Dendritic cell treated with granulocyte-macrophage colony-stimulating factor and Interleukin-4, amounts not matched to agents 40 ng/mL and 50 ng/mL, for 4 days (primary cell): ENCODE measurements around the gene ZNF485.
A peak's percentile ranks its signal among the peaks of the same experiment; 100 is the strongest.
"Not testable (repeated sequence)": the region's sequence is repeated elsewhere in the genome, so short reads cannot be mapped to it uniquely, and the experiment has no call there.

Source experiments
- H3K27ac Mint-ChIP-seq: one replicate; pipeline ENCODE4 v1.8.0; 2022; ENCODE audit warnings: mild to moderate bottlenecking, mixed read lengths
- H3K27me3 Mint-ChIP-seq: one replicate; pipeline ENCODE4 v1.8.0; 2022; ENCODE audit warnings: mild to moderate bottlenecking, mixed read lengths
- H3K36me3 Mint-ChIP-seq: one replicate; pipeline ENCODE4 v1.8.0; 2022; ENCODE audit warnings: low read depth, mixed read lengths
- H3K4me1 Mint-ChIP-seq: one replicate; pipeline ENCODE4 v1.8.0; 2022; ENCODE audit warnings: low read depth, mixed read lengths
- H3K4me3 Mint-ChIP-seq: one replicate; pipeline ENCODE4 v1.8.0; 2022; ENCODE audit warnings: mild to moderate bottlenecking, moderate library complexity, mixed read lengths
- H3K9me3 Mint-ChIP-seq: one replicate; pipeline ENCODE4 v1.8.0; 2022; ENCODE audit warnings: mixed read lengths
- intact Hi-C: fragments of 100-400 bp; cut with micrococcal nuclease; formaldehyde crosslinking; loops from one replicate; pipeline ENCODE4 v1.15.0; 2022

The ZNF485 gene

DNA sequence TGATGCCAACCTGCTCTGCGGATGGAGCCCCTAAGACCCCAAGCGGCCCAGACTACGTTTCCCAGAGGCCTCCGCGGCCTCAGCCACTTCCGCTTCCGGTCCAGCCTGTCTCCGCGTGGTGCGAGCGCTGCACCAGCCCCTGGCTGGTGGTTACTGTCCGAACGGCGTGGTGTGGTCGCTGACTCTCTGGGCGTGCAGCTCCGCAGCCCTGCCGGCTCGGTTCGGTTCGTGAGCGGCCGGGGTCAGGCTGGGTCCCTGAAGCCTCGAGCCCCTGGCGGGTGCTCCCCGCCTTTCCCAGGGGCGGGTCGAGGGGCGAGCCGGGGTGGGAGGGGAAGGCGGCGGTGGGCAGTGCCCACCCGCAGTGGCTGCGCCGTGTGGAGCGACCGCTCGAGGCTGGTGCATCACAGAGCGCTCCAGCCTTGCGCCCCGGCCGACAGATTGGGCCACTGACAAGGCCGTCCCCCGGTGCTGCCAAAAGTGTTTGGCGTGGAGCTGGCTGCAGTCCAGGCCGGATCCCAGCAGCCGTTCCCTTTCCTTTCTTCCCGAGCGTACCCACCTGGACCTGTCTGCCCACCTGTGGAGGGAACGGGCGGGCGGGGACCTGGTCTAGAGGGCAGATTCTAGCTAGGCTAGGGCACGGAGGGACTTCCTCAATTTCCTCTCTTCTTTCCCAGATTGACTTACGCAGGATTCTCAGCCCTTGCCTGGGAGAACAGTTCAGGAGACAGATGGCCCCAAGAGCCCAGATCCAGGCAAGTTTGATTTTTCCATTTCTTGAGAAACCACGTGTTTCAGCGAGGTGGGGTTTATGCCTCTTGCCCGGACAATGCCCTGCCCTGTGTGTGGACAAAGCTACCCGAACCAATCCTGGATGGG lies at the start of gene ZNF485:
ZNF485 (plus strand) TSS at position 116 of the 876 bp plus-strand sequence; CDS start at position 729, 613 bp downstream.
- peak within 1 kb of the TSS; percentile 76 for H3K4me3 Mint-ChIP-seq
- peaks cover 23% of the 10 kb centered on the region for H3K4me1 Mint-ChIP-seq
- peaks cover 33% of the 10 kb centered on the region for H3K36me3 Mint-ChIP-seq
- intact Hi-C loops: loop anchor here (2.0 kb wide), 1 partner anchor 42 kb away; the partner anchor contains the start of gene ZNF32
- peaks cover 3% of the 10 kb centered on the region for H3K27me3 Mint-ChIP-seq
- H3K27ac Mint-ChIP-seq: peak within 1 kb of the TSS; percentile 75
- H3K9me3 Mint-ChIP-seq: peaks cover 8% of the 10 kb centered on the region

DNA sequence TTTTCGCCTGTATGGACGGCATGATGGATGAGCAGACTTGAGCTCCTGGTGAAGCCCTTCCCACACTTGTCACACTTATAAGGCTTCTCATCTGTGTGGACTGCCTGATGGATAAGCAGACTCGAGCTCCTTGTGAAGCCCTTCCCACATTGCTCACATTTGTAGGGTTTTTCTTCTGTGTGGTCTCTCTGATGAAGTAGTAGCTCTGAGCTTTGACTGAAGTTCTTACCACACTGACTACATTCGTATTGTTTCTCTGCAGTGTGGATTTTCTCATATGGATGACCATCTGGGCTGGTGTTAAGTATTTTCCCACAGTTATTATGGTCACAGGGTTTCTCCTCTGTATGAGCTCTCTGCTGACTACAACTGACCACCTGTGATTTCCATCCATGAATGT lies 49.0 kb upstream of the ZNF485 start:
- intact Hi-C loops: no loop called here
- H3K4me1 Mint-ChIP-seq: no peaks in the 10 kb centered on the region
- no peak overlapping the region for H3K27ac Mint-ChIP-seq
- H3K36me3 Mint-ChIP-seq: no peaks in the 10 kb centered on the region
- H3K4me3 Mint-ChIP-seq: no peak overlapping the region
- peaks cover 66% of the 10 kb centered on the region for H3K9me3 Mint-ChIP-seq
- H3K27me3 Mint-ChIP-seq: no peaks in the 10 kb centered on the region

DNA sequence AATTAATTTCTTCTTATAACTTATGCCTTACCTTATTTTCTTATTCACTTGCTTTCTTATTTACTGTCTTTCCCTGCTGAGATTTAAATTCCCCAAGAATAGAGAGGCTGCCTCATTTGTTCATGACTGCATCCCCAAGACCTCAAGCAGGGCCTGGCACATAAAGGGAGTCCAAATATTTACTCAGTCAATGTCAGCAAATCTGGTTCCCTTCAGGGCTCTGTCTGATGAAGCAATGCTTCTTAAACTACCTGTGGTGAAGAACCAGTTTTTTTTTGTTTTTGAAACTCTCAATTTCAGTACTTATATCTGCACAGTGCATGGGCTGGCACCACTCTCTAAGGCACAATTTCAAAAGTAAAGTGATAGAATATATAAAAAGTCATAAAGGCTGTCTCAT lies 36.6 kb upstream of the ZNF485 start:
- Mint-ChIP-seq H3K9me3 (peaks cover 21% of the 10 kb centered on the region), H3K4me1 (peaks cover 7% of the 10 kb centered on the region), H3K36me3 (peaks cover 6% of the 10 kb centered on the region), H3K27ac (no peak overlapping the region), H3K4me3 (no peak overlapping the region), H3K27me3 (peaks cover 11% of the 10 kb centered on the region)
- intact Hi-C loops: no loop called here

DNA sequence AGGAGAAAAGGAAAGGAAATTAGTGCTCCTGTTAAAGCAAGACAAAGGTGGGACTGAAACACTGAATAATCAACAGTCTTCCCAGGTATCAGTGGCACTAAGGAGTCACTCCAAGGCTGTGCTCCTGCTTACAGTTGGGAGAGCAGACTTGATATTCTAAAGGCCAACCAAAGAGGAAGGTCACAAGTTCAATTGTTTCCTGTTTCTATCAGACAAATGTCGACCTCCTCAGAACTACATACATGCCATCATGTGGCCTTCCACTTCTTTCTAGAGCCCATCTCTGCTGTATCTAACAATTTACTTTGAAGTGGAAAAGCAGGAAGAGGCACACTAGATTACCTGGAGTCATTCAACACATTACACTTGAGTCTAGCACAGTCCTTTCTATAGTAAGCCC lies 35.3 kb upstream of the ZNF485 start:
- Mint-ChIP-seq H3K27ac (no peak overlapping the region), H3K9me3 (peaks cover 34% of the 10 kb centered on the region), H3K4me1 (peaks cover 18% of the 10 kb centered on the region), H3K4me3 (no peak overlapping the region), H3K27me3 (peaks cover 17% of the 10 kb centered on the region), H3K36me3 (peaks cover 6% of the 10 kb centered on the region)
- intact Hi-C loops: no loop called here

DNA sequence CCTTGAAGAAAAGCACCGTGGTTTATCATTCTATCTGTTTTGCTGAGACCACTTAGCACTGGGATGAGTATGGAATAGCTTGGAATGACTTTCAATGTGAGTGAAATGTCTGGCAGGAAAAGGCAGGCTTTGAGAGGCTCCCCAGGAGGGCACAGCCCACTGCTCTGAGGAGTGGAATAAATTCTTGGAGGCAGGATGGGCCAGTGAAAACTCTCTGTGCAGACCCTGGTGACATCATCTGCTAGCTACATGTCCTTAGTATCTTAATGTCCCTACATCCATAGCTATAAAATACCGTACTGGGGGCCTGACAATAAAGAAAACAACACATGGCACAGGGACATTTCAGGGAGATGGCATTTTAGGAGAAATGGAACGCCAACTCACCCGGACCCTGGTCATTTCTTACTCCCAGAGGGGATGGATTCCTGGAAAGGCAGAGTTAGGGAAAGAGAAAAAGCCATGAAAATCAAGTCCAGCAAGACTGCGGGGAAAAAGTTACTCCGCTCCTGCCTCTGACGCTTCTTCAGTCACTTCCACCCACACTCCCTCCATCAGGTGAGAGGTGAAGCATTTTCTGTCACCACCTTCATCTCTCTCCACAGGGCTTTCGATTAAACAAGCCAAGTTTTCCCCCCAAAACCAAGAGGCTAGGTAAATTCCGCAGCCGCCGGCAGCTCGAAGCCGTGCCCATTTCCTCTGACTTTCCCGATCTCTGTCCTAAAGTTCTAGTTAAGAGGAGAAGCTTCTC lies 32.8 kb upstream of the ZNF485 start:
- Mint-ChIP-seq H3K36me3 (peaks cover 6% of the 10 kb centered on the region), H3K9me3 (peaks cover 50% of the 10 kb centered on the region), H3K27ac (no peak overlapping the region), H3K4me3 (no peak overlapping the region), H3K4me1 (peaks cover 19% of the 10 kb centered on the region), H3K27me3 (peaks cover 17% of the 10 kb centered on the region)
- intact Hi-C loops: no loop called here

DNA sequence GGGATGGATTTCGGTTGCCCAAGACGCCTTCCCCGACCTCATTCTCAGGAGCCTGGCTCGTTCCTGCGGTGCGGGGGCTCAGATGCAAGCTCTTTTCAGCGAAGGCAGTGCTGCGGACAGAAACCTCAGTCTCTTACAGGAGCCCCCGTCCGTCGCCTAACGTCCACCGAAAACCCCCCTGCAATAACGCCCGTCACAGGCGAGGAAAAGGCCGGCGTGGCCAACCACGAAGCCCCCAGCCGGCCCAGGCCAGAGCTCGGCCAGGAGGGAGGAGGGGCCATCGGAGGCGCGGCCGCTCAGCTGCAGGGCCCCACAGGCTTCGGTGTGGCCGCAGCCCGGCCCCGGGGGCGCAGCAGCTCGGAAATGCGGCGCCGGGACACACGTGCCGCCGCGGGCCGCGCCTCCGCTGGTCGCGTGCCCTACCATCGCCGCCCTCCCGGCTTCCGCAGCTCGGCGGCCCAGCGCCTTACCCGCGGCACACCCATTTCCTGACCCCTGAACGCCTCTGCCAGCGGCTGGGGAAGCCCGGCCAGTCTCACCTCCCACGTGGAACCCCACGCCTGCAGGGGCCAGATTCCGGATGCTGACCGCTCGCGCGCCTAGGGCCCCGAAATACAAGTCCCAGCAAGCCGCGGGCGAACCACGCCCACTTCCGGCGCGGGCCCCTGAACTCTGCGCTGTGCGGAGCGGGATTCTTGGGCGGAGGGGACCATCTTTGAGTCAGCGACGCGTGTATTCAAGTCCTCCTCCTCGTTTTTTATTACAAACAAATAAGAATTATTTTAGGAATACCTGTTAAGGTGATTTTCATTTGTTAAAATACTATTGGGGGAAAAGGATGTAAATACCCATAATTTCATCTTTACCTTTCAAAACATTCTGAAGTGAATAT lies 32.0 kb upstream of the ZNF485 start, which contains the start of gene ZNF239:
ZNF239 (minus strand) TSS at position 616 of the 892 bp plus-strand sequence. CDS start 16,537 bp downstream, outside the sequence.
- H3K9me3 Mint-ChIP-seq: peaks cover 55% of the 10 kb centered on the region
- intact Hi-C loops: no loop called here
- peak within 1 kb of the TSS; percentile 64 for H3K4me3 Mint-ChIP-seq
- H3K36me3 Mint-ChIP-seq: peaks cover 6% of the 10 kb centered on the region
- H3K27ac Mint-ChIP-seq: no peak within 1 kb of the TSS
- peaks cover 19% of the 10 kb centered on the region for H3K4me1 Mint-ChIP-seq
- H3K27me3 Mint-ChIP-seq: peaks cover 17% of the 10 kb centered on the region

DNA sequence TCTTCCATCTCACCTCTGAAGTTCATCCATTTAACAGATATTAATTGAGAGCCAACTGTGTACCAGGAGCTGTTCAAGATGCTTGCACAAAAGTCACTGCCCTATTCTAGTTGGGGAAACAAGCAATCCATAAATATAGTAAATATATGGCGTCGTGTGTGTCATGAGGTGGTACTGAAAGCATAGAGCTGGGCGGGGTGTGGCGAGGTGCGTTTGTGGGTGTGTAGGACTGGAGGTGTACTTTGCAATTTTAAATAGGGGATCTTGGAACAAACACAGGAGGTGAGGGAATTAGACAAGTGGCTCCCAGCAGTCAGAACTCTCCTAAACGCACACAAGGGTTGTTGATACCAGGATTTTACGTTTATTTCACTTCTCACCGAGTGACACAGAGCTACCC lies 31.3 kb upstream of the ZNF485 start:
- Mint-ChIP-seq H3K27ac (no peak overlapping the region), H3K27me3 (peaks cover 17% of the 10 kb centered on the region), H3K4me3 (no peak overlapping the region), H3K36me3 (peaks cover 6% of the 10 kb centered on the region), H3K9me3 (peaks cover 55% of the 10 kb centered on the region), H3K4me1 (peaks cover 19% of the 10 kb centered on the region)
- intact Hi-C loops: no loop called here

DNA sequence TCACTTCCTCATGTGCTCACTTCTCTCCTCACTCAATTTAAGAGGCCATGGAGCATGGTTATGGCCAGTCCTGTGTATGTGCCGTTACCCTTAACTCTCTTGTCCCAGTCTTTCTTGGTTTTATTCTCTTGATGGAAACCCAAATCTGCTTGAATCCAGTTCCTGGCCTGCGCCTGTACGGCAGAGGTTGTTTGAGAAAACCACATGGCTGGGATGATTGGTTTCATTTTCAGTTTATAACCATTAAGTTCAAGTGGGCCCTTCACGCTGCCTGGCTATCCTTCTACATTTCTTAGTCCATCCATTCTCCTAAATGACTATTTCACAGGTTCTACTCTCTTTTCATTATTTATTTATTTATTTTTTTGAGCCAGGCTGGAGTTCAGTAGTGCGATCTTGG lies 30.2 kb upstream of the ZNF485 start:
- H3K36me3 Mint-ChIP-seq: peaks cover 6% of the 10 kb centered on the region
- intact Hi-C loops: no loop called here
- peaks cover 17% of the 10 kb centered on the region for H3K27me3 Mint-ChIP-seq
- peaks cover 19% of the 10 kb centered on the region for H3K4me1 Mint-ChIP-seq
- H3K4me3 Mint-ChIP-seq: no peak overlapping the region
- H3K27ac Mint-ChIP-seq: peak overlapping the region; percentile 54
- peaks cover 55% of the 10 kb centered on the region for H3K9me3 Mint-ChIP-seq

DNA sequence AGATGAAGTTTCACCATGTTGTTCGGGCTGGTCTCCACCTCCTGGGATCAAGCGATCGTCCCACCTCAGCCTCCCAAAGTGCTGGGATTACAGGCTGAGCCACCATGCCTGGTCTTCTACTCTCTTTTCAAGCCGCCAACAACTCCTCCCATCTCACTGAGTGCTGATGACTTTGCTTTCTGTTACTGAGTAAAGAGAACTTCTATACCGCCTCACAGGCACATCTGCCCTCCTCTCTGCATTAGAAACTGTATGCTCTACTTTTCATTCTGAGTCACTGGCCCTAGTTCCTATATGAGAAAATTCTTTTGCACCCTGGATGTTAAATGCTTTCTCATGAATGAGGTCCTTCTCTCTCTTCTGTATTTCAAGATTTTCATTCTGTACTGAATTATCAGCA lies 29.7 kb upstream of the ZNF485 start:
- intact Hi-C loops: no loop called here
- Mint-ChIP-seq H3K4me3 (no peak overlapping the region), H3K27me3 (peaks cover 17% of the 10 kb centered on the region), H3K9me3 (peaks cover 55% of the 10 kb centered on the region), H3K27ac (no peak overlapping the region), H3K36me3 (peaks cover 6% of the 10 kb centered on the region), H3K4me1 (peaks cover 19% of the 10 kb centered on the region)

DNA sequence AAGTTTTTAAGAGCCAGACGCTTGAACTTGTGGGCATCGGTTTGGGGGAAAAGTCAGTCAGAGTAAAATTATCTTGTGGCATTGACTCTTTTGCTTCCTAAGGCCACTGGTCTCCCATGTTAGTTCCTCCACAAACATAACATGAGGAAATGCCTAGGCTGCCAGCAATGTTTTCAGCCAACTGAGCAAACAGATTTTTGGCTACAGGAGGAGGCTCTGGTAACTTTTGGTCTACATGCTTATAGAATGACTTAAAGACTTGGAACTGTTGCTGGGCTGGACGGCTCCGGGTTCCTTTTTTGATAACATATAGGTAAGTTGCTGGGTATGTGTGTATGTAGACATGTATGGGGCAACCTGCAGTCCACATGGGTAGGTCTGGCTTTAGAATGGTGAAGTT lies 22.2 kb upstream of the ZNF485 start:
- Mint-ChIP-seq H3K9me3 (no peaks in the 10 kb centered on the region), H3K4me1 (no peaks in the 10 kb centered on the region), H3K36me3 (no peaks in the 10 kb centered on the region), H3K27me3 (no peaks in the 10 kb centered on the region), H3K4me3 (no peak overlapping the region), H3K27ac (no peak overlapping the region)
- intact Hi-C loops: no loop called here

DNA sequence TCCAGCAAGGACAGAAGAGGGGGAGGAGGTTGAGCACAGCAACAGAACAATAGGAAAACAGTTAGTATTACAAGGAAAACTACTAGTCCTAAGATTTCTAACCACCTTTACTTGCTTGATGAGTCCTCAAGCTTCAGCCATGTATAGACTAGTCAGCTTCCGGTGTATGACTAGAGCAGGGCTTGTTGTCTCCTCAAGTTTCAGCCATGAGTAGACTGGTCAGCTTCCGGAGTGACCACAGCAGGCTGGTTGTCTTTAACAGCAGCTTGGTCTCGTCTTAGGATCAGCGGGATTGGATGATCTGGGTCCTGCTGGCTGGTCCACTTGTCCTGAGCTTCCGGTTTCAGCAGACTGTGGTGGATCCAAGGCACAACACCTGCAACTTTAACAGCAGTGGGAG lies 21.2 kb upstream of the ZNF485 start:
- Mint-ChIP-seq H3K4me3 (no peak overlapping the region), H3K27ac (no peak overlapping the region), H3K4me1 (no peaks in the 10 kb centered on the region), H3K9me3 (no peaks in the 10 kb centered on the region), H3K27me3 (no peaks in the 10 kb centered on the region), H3K36me3 (no peaks in the 10 kb centered on the region)
- intact Hi-C loops: no loop called here

DNA sequence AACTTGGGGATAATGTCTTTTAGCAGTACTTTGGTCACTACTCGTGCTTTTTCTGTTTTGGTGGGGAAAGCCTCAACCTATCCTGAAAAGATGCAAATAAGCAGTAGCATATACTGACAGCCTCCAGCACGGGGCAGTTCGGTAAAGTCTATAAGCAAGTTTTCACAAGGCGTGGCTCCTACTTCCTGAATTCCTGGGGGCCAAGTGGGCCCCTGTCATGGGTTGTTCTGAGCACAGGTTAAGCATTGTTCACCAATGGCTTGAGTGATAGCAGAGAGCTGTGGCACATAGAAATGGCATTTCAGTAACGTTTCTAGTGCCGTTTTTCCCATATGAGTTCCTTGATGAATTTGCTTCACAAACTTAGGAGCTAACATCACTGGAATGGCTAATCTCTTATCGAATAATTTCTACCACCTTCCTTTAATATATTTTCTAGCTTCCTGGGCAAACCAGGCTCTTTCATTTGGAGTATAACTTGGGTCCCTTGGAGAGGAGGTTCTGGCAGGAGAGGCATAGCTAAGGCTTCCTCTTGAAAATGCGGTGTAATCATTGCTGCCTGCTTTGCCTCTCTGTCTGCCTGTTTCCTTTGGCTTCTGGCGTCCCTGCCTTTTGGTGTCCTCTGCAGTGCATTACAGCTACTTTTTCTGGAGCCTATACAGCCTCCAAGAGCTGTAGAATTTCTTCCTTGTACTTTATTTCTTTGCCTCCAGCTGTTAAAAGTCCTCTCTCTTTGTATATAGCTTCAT lies 20.1 kb upstream of the ZNF485 start:
- Mint-ChIP-seq H3K36me3 (no peaks in the 10 kb centered on the region), H3K4me3 (no peak overlapping the region), H3K9me3 (peaks cover 5% of the 10 kb centered on the region), H3K4me1 (no peaks in the 10 kb centered on the region), H3K27me3 (no peaks in the 10 kb centered on the region), H3K27ac (no peak overlapping the region)
- intact Hi-C loops: no loop called here

DNA sequence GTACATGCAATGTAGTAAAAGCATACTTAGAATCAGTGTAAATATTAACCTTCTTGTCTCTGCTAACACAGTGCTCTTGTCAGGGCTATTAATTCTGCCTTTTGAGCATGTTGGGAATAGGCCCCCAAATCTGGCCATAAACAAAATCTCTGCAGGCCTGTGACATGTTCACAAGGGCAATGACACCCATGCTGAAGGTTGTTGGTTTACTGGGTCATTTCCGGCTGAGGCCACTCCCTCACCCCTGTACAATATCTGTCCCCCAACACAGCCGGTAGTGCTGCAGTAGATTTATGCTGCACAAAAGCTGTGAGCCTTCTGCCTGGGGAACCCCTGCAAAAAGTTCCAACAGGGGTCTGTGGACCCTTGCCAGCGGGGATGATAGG lies 19.5 kb upstream of the ZNF485 start:
- H3K4me1 Mint-ChIP-seq, H3K27ac Mint-ChIP-seq, H3K36me3 Mint-ChIP-seq, intact Hi-C loops, H3K27me3 Mint-ChIP-seq, H3K4me3 Mint-ChIP-seq: not testable (repeated sequence)
- peaks cover 11% of the 10 kb centered on the region for H3K9me3 Mint-ChIP-seq
